GM21381 (cell line): ENCODE measurements around the gene TRIM16.
"Not testable (repeated sequence)": the region's sequence is repeated elsewhere in the genome, so short reads cannot be mapped to it uniquely, and the experiment has no call there.

Experiments
- ATAC-seq: cut with Tn5 transposase; IDR thresholded peaks from one replicate; pipeline ENCODE4 v1.9.1; 2021; ENCODE audit warnings: mild to moderate bottlenecking, moderate library complexity; ENCODE audit not compliant: unreplicated experiment

The TRIM16 gene

DNA sequence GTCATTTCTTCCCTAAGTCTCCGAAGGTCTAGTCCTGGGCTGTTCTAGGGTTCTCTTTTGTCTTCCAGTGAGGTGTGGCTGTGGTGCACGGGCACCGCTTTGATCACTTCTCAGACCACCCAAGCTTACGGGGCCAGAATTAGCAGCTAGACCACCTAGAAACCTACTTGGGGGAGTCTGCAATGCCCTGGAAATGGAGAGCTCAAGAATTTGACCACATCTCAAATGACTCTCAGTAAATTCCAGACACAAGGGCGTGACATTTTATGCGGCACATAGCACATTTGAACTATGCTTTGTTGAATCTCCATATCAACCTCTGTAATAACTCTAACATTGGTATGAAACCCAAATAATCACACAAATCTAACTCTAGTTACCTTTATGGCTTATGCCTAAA lies 24.9 kb downstream of the TRIM16 start:
- no peak for ATAC-seq

DNA sequence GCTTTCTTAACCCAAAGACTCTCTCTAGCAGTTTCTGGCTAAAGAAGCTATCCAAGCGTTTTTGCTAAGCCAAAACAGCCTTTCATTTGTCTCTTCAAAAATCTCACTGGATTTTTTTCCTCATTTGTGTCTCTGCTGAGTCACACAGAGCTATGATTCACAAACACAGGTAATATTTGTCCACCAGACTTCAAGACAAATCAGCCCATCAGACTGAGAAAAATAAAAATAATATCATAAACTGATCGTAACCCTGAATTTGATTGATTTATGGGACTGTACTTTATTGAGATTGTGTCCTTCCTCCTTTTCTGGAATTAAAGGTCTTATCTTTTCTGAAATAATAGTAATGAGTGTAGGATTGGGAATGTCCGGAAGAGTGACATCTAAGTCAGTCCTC lies 25.8 kb downstream of the TRIM16 start:
- no peak for ATAC-seq

DNA sequence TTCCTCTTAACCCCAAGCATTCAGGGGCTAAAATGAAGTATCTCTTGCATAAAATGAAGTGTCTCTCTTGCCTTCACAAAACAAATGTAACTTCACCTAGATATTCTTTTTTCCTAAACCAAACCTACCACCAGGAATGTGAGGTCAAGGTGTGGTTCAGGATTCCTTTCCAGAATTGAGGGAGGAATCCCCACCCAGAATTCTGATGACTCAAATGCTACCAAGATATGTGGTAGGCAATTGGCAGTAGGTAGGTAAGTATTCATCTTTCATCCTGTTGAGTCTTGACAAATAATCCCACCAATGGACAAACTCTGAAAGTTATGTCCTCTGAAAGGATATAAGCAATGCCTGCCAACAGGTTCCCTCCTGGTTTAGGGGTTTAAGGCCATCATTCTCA lies 26.2 kb downstream of the TRIM16 start:
- no peak for ATAC-seq

DNA sequence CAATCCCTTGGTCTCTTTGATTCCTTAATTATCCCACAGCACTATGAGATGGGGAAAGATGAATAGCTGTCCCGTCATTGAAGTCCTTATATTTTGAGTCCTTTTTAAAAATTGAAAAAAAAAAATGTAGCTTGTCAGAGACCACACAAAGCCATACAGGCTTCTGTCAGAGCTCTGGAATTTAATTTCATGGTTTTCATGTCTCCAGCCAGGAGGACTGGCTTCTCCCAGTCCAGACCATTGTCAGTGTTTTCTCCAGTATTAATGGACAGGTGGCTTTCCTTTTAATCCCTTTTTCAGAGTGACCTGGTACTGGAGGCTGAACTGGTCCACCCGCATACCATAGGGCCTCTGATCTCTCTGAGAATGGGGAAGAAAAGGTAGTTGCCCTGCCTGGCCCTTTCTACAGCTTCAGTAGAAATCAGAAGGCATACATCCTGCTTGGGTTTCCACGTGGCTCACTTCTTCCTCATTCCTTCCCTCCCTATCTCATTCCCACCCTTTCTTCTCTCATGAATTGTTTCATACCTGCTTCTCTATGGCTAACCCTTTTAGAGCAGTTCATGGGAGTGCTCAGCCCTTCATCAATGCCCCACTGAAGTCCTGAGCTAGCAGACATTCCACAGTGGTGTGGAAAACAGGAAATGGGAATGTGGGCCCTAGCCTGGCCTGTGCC lies 29.1 kb downstream of the TRIM16 start:
- no peak for ATAC-seq

DNA sequence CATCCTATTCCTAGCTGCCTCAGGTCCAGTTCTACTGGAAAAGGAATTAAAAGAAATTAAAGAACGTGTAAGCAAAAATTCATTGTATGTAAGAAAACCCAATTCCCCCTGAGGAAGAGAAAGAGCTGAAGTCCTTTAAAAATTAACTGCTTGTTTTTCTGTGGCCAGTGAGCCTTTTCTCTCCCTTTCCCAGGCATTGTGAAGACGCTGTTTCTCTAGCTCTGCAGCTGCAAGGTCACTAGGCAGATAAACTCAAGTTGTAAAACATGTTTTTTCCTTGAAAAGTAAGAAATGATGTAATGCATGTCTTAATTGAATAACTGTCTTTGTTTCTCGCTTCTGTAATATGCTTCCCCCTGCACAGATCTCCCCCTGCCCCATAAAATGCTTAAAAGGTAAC lies 29.7 kb downstream of the TRIM16 start:
- not testable (repeated sequence) for ATAC-seq

DNA sequence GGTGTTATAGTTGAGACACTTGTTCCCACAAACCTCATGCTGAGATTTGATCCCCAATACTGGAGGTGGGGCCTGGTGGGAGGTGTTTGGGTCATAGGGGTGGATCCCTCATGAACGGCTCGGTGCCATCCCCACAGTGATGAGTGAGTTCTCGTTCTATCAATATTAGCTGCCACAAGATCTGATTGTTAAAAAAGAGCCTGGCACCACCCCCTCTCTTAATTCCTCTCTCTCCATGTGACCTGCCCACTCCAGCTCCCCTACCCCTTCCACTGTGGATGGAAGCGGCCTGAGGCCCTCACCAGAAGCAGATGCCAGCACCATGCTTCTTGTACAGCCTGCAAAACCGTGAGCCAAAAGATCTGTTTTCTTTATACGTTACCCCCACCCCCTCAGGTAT lies 31.2 kb downstream of the TRIM16 start:
- no peak for ATAC-seq

DNA sequence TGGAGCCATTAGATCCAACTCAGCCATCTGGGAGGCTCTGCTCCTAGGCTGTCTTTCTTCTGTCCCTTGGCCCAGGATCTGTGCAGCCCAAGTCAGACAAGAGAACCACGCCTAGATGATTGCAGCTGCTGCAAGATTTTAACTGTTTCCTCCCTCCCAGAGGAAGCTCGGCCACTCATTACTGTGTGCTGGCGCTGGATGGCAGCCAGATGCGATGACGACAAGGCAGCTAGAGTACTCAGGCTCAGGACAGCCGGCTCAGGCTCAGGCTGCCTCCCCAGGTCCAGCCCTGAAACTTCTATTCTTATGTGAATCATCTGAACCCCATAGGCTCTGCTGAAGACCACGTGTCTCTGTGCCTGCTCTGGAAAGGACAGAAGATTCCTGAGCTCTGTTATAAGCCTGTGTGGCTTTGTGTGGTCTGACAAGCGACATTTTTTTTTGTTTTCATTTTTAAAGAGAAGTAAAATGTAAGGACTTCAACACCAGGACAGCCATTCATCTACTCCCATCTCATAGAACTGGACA lies 32.5 kb downstream of the TRIM16 start:
- peak; percentile 60 for ATAC-seq

DNA sequence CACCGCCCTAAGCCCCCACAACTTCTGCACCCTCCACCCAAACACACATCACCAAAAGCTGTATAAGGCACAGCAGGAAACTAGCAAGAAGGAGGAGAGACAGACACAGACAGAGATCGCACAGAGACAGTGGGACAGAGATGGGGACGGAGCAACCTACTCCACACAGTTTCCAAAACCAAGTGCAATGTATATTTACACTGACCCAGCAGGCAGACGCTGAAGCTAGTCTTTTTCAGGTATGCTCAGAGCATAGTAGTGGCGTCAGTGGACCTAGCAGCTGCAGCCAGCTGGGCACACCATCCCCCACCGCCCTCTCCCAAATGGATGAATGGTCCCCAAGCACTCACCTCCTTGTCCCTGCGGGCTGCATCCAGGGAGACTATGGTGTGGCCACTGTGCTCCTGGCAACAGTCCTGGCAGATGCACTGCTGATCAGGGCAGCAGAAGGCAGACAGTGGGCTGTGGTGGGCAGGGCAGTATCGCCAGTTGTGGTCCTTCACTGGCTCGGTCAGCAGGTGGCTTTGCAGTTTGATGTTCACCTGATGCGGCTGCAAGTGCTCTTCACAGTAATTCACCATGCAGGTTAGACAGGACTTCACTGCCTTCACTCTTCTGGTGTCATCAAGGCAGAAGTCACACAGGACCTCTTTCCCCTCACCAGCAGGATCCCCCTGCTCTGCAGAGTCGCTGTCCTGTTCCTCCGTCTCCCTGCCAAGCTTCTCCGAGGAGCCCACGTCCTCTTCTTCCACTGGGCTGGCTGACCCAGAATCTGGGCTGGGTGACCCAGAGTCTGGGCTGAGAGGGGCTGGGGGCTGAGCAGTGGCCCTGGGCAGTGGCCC lies 33.1 kb downstream of the TRIM16 start:
- no peak for ATAC-seq

DNA sequence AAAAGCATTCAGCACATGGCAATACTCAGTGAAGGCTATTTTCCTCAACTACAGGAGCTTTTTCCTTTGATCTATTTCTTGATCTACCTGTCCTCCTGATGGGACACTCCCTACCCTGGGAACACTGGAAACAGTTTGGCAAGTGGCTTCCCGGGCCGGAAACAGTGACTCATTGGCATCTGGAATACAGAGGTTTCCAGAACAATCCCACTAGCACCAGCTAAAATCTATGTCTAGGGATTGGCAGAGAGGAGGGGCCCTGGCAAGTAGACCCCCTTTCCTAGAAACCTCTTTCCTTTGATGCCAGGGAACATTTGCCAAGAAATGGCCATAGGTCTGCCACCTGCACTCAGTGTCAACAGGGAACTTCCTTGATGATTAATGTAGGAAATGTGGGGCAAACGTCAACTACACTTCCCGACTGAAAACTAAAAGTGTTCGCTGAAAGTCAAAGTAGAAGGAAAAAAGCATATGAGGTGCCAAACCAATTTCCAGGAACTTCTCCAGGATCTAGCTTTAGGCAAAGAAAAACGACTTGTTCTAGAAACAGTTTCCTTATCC lies 34.2 kb downstream of the TRIM16 start:
- no peak for ATAC-seq

DNA sequence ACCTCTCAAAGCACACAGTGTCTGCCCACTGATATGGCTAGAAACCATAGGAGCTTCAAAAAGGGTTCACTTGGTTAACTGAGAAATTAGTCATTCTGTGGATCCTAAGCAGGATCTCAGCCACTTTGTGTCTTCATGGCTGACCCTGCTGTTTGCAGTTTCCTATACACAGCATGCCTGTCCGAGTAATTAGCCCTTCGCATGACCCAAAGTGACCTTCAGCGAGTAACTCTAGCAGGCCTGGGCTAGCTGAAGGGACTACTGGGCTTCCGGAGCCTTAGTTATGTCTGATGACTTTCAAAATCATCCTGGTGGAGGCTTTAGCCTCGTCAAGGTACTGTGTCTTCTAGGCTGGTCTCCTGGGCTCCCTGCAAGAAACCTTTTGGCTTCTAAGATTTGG lies 35.7 kb downstream of the TRIM16 start:
- no peak for ATAC-seq

DNA sequence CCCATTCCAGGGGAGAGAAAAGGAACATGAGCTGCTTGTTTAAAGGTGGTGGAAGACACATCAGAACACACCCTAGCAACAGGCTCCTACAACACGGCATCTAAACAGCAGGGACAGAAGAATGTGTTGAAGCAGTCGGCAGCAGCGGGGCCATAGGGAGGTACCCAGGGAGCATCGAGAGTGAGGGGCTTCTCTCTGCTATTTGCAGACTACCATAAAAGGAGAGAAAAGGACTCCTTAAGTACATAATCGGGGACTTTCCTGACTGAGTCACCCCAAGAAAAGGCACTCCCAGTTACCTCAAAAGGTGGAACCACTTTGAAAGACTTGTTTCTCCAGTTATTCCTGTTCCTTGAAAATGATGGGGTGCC lies 38.2 kb downstream of the TRIM16 start:
- ATAC-seq, result not testable (repeated sequence)

DNA sequence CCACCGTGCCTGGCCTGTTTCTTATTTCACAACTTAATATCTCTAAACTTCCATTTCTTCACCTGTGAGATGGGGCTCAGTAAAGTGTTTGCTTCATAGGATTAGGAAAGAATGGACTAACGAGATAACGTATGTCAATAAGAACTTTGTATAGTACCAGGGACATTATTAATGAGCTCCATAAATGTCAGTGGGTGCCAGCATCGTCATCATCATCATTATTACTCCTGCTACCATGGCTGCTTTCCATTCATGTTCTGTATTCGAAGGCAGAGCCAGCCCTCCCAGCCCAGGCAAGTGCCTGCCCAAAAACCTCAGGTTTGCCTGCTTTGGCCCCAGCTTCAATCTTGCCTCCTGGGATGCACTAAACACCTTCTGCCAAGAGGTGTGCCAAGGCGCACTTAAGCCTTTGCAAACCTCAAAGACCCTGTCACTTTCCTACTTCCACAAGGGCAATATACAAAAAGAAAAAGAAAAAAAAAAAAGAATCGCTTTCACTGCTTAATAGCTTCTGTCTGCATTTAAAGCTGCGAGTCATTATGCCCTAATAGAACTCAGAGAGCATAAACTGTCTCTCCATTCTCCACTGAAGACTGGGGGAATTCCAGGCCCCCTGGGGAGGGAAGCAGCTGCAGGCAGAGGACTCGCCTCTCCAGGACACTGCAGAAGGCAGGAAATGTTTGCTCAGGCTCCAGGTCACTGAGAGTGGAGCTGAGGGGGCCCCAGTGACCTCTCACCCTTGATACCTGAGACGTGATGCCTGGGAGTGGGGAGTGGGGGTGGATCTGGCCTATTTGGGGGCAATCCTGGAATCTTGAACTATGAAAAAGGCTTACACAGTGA lies 38.8 kb downstream of the TRIM16 start:
- ATAC-seq, result not testable (repeated sequence)

DNA sequence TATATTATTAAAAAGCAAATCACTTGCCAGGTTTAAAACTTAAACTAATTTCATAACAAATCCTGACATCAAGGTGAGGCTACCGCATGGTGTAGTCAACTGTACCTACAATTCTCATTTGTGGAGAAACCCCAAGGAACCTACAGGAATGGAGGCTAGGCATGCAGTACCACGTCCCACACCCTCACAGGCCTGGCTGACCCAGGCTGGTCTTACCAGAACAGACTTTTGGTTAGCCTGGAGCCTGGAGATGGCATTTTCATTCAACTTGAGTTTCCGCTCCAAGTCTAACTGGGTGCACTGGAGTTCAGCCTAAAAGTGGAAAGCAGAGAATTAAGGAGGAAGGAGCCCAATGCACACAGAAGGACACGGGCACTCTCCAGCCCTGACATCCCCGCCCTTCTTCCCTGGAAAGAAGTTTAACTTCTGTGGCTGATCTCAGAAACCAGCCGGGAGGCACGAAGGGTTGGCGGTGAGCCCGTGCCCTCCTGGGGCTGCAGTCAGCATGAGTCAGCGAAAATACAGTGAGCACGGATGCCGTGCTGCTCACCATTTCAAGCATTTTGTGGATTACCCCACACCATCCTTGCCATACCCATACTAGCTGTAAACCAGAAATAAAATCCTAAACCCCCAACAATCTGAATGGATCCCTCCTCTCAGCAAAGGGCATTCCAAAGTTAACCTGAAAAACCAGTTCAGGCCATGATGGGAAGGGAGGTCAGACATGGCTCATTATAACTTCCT lies 41.4 kb downstream of the TRIM16 start:
- ATAC-seq, result not testable (repeated sequence)

DNA sequence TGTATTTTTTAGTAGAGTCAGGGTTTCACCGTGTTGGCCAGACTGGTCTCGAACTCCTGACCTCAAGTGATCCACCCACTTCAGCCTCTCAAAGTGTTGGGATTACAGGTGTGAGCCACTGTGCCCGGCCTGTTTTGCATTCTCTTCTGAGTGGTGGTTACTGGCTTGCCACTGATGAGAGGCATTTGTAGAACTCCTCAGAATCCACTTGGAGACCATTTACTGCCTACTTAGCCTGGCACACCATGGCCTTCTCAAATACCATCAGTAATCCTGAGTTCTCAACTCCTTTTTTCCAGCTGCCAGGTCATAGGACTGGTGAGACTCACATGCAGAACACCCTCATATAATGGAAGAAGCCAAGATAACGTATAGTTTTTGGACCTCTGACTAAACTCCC lies 42.1 kb downstream of the TRIM16 start:
- ATAC-seq, result not testable (repeated sequence)

DNA sequence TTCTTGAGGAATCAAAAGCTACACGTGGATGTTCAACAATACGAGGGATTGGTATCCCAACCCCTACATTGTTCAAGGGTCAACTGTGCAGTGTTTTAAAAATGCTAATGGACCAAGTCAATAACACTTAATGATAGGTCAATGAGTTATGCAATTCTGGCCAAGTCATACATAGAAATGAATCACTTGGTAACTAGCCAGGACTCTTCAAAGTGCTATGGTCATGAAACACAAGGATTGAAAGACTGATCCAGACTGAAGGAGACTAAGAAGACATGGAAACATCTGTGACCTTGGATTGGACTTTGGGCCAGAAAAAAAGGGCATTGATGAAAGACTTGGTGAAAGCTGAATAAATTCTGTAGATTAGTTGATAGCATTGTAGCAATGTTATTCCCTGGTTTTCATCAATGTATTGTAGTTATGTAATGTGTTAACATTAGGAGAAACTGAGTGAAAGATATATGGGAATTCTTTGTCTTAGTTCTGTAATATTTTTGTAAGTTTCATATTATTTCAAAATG lies 53.1 kb downstream of the TRIM16 start:
- not testable (repeated sequence) for ATAC-seq

DNA sequence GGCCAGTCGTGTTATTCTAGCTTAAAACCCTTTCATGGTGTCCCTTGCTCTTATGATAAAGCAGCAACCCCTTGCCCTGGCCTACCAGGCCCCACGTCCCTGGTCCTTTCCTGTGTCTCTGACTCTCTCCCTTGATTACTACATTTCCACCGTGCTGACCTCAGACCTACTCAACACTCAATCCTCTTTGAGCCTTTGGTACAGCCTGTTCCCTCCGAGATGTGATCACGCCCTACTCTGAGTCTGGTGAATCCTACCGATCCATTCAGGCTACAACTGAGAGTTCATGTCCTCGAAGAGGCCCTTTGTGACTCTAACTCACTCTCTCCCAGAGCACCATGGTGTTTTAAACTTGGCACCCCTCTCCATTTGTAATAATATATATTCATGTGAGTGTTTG lies 54.1 kb downstream of the TRIM16 start:
- not testable (repeated sequence) for ATAC-seq

DNA sequence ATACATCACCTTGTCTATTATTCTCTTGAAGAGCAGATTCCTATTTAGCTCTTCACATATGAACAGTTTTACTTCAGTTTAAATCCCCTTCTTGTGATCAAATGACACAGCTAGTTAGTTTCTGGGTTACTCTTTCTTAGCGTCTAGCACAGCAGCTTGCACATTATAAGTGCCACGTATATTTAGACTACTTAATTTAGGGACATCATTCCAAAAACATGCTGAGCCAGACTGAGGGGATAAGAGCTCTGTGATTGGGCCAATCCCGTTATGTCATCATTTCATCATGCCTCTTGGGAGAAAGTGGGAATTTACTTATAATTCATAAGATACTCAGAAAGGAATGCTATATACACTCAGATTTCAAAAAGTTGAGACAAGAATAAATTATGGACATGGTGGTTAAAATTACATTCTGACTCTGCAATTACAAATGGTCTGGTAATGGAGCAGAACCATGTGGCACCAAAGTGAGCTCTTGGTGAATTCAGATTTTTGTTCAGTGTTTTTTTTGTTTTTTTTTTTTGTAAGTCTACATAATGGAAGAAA lies 60.4 kb downstream of the TRIM16 start:
- ATAC-seq, result not testable (repeated sequence)

DNA sequence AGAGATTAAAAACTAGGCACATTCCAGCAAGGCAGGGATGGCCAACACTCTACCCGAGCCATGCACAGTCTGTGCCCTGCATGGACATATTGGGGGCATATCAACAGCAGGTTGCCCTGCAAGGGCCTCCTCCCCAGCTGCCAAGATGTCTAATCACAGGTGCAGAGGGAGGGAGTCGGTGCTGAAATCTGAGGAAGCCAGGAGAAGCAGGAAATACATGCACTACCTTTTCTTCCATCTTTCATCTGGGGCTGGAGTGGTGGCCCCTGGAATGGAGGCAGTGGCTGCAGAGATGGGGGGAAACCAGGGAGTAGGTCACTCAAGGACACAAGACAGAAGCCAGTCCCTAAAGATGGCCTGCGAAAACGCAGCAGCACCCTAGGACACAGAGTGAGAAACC lies 60.9 kb downstream of the TRIM16 start:
- ATAC-seq, result not testable (repeated sequence)

DNA sequence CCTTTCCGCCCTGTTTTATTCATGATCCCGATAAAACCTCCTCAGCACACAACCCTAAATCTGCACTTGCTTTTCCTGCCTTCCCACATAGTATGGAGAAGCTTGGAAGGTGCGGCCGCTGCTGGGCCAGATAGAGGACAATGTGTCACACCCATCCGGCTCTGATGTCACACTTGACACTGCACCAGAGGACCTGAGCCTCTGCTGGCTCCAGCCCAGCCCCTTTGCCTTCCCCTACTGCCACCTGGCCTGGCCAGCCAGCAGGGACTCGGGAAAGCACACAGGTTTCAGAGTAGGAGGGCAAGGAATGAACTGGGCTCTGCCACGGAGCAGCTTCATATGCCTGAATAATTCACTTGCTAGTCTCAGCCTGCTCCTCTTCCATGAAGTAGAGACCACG lies 62.0 kb downstream of the TRIM16 start:
- ATAC-seq, result not testable (repeated sequence)
